Tibial artery (tissue), 4 donors: Measurements from ENCODE around the gene NXN.
"Not testable (repeated sequence)": the region's sequence is repeated elsewhere in the genome, so short reads cannot be mapped to it uniquely, and the experiment has no call there.

ENCODE experiments used
- DNase-seq, 2 donors: peaks; one replicate each; pipeline ENCODE4 v3.0.0-alpha.2; 2019
- H3K27ac ChIP-seq, 2 donors: fragments of 200-600 bp; sonication (generic) in 1 of 2; 1 replicate in 1 of 2; 2 replicates in 1 of 2; pipeline ENCODE4 v1.5.1; 2018 to 2019; ENCODE audit warnings: mild to moderate bottlenecking in 1 of 2
- H3K27me3 ChIP-seq, 2 donors: fragments of 200-600 bp; sonication (generic) in 1 of 2; one replicate each; pipeline versions ENCODE4 v1.5.1 to v1.6.0; 2016 to 2019
- H3K36me3 ChIP-seq, 3 donors: fragments of 200-600 bp; sonication (generic) in 2 of 3; one replicate each; pipeline ENCODE4 v1.5.1; 2016 to 2019; ENCODE audit warnings: mild to moderate bottlenecking in 2 of 3
- H3K4me1 ChIP-seq, 4 donors: fragments of 200-600 bp; sonication (generic) in 2 of 4; 1 replicate in 3 of 4; 2 replicates in 1 of 4; pipeline ENCODE4 v1.5.1; 2016 to 2019
- H3K4me3 ChIP-seq, 2 donors: fragments of 200-600 bp; sonication (generic) in 1 of 2; 1 replicate in 1 of 2; 2 replicates in 1 of 2; pipeline ENCODE4 v1.5.1; 2018 to 2019; ENCODE audit warnings: mild to moderate bottlenecking in 2 of 2
- H3K9me3 ChIP-seq, 3 donors: fragments of 200-600 bp; sonication (generic) in 1 of 3; one replicate each; pipeline ENCODE4 v1.5.1; 2016 to 2019
- CTCF ChIP-seq, 2 experiments: fragments of 200-600 bp in 1 of 2; fragments of 450-650 bp in 1 of 2; IDR thresholded peaks; one replicate each; pipeline ENCODE4 v1.5.1; 2017 to 2019; ENCODE audit warnings: antibody characterized with exemption in 2 of 2, mild to moderate bottlenecking in 1 of 2, moderate library complexity in 1 of 2
- intact Hi-C: fragments of 100-400 bp; cut with DNase I; formaldehyde crosslinking; loops from one replicate; pipeline ENCODE4 v1.15.0; 2023; ENCODE audit warnings: low total_unique reads

NXN gene

DNA sequence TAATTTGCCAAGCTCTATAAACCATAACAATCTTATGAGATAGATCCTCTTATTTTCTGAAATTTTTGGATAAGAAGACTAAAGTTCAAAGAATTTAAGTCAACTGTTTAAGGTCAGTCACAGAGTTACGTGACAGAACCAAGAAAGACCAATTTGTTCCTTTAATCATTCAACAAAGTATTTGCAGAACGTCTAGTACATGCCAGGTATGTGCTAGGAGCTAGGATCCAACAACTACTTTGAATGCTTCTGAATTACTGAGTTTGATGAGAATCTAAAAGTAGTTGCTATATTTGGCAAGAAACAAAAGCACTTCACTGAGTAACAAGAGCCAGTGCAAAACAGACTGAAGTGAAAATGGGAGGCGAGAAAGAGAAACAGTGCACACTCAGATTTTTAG, 212.5 kb downstream of the NXN start:
- H3K27me3 ChIP-seq: no peaks in the 10 kb centered on the region
- H3K4me3 ChIP-seq: no peak overlapping the region
- DNase-seq: no peak
- no peak overlapping the region for H3K27ac ChIP-seq
- H3K4me1 ChIP-seq: no peaks in the 10 kb centered on the region
- H3K9me3 ChIP-seq: no peaks in the 10 kb centered on the region
- H3K36me3 ChIP-seq: peaks cover 59 to 95% (median 66%) of the 10 kb centered on the region in 3 donors
- intact Hi-C loops: no loop called here
- TF ChIP-seq CTCF (IDR thresholded peaks at IDR 0.05): no peak

GRCh38 chr17:760371-760770, 219.2 kb downstream of the NXN start:
- no peak for TF ChIP-seq CTCF (IDR thresholded peaks at IDR 0.05)
- Histone ChIP-seq H3K9me3 (no peaks in the 10 kb centered on the region), H3K36me3 (peaks cover 29 to 85% (median 35%) of the 10 kb centered on the region in 3 donors), H3K27ac (no peak overlapping the region), H3K27me3 (no peaks in the 10 kb centered on the region), H3K4me1 (peaks cover 0 to 7% (median 0%) of the 10 kb centered on the region in 4 donors), H3K4me3 (no peak overlapping the region)
- intact Hi-C loops: no loop called here
- no peak for DNase-seq

GRCh38 chr17:759964-760363, 219.6 kb downstream of the NXN start:
- Histone ChIP-seq H3K27ac (no peak overlapping the region), H3K27me3 (no peaks in the 10 kb centered on the region), H3K4me1 (peaks cover 0 to 7% (median 0%) of the 10 kb centered on the region in 4 donors), H3K36me3 (peaks cover 25 to 81% (median 31%) of the 10 kb centered on the region in 3 donors), H3K9me3 (no peaks in the 10 kb centered on the region), H3K4me3 (no peak overlapping the region)
- TF ChIP-seq CTCF (IDR thresholded peaks at IDR 0.05): no peak
- no peak for DNase-seq
- intact Hi-C loops: no loop called here

DNA sequence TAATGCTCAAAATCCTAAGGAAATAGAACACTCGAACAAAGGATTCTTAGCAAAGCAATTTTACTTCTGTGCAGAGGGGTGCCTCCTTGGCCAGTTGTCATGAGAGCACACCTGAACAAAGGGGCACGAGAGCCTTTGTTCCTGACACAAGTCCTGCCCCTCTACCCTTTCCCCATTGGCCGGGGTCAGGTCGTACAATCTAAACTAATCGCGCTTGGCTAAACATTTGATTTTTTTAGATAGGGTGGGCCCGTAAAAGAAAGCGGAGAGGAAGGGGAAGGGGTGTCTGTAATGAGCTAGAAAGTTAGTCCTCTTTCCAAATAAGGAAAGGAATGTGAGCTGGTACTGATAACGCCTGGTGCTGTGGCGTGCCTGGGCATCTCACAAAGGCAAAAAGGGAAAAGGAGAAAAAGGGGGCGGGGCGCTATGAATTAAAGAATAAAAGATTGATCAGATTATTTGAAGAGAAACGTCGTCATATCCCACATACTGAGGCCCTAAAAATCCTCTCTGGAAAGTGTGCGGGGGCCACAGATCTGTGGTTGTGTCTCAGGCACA, 223.5 kb downstream of the NXN start:
- intact Hi-C loops, H3K27me3 ChIP-seq, DNase-seq, H3K4me3 ChIP-seq, H3K9me3 ChIP-seq: not testable (repeated sequence)
- Histone ChIP-seq H3K27ac (peak overlapping the region in 1 of 2 donors; percentile 27), H3K36me3 (peaks cover 11 to 45% (median 19%) of the 10 kb centered on the region in 3 donors), H3K4me1 (peaks cover 0 to 15% (median 9%) of the 10 kb centered on the region in 4 donors)

DNA sequence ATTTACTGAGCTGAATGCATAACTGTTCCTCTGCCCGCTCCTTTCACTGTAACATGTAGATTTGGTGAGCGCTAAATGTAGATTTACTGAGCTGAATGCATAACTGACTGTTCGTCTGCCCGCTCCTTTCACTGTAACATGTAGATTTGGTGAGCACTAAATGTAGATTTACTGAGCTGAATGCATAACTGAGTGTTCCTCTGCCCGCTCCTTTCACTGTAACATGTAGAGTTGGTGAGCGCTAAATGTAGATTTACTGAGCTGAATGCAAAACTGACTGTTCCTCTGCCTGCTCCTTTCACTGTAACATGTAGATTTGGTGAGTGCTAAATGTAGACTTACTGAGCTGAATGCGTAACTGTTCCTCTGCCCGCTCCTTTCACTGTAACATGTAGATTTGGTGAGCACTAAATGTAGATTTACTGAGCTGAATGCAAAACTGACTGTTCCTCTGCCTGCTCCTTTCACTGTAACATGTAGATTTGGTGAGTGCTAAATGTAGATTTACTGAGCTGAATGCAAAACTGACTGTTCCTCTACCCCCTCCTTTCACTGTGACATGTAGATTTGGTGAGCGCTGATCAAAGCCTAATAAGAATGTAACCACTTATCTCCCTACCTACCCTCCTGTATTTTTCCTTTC, 224.1 kb downstream of the NXN start:
- Histone ChIP-seq H3K36me3 (peaks cover 8 to 40% (median 13%) of the 10 kb centered on the region in 3 donors), H3K4me1 (peaks cover 0 to 21% (median 15%) of the 10 kb centered on the region in 4 donors), H3K27ac (peak overlapping the region in 1 of 2 donors; percentile 27)
- intact Hi-C loops, DNase-seq, H3K4me3 ChIP-seq, H3K9me3 ChIP-seq, H3K27me3 ChIP-seq: not testable (repeated sequence)

DNA sequence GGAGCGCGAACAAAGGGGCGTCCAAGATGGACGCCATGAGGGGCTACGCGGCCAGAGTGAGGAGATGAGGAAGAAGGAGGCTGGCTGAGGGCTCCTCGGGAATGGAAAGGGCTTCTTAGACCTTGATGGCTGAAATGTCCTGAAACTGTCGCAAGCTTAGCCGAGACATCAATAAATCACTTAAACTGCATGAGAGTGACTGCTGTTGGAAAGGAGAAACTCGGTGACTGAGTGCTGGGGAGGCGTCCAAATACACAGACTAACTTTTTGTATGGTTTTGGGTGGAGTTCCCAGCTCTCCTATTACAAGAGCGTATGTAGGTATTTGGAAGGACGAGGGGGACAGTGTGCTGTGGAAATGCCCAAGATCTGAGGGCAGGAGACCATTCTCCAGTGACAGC, 226.2 kb downstream of the NXN start:
- Histone ChIP-seq H3K27me3 (no peaks in the 10 kb centered on the region), H3K27ac (peak overlapping the region in 1 of 2 donors; percentile 87), H3K4me1 (peaks cover 0 to 28% (median 21%) of the 10 kb centered on the region in 4 donors), H3K36me3 (peaks cover 0 to 22% (median 7%) of the 10 kb centered on the region in 3 donors), H3K4me3 (no peak overlapping the region), H3K9me3 (no peaks in the 10 kb centered on the region)
- no peak for TF ChIP-seq CTCF (IDR thresholded peaks at IDR 0.05)
- DNase-seq: no peak
- intact Hi-C loops: no loop called here
